Stimulated activated CD4-positive, alpha-beta T cell treated with anti-CD3 and anti-CD28 coated beads, Interleukin-1b, Interleukin-23, amount 100 ng/mL, for 4 hours (primary cell): ENCODE results near the gene NR4A3.
"Not testable (repeated sequence)": the region's sequence is repeated elsewhere in the genome, so short reads cannot be mapped to it uniquely, and the experiment has no call there.

Experiments
- DNase-seq, 2 donors: peaks; one replicate each; pipeline ENCODE4 v3.0.0-alpha.2; 2020; ENCODE audit warnings: low read depth in 2 of 2

The NR4A3 gene

GRCh38 chr9:99821396-99822108, at the start of gene NR4A3:
TSS of gene NR4A3 (plus strand) at chr9:99821885. CDS start at chr9:99828043, 6,158 bp downstream.
- DNase-seq = peak; percentile 63 to 75

- no peak for DNase-seq
Measured at GRCh38 chr9:99773468-99774138, 48.1 kb upstream of the NR4A3 start.

GRCh38 chr9:99778308-99778707, 43.4 kb upstream of the NR4A3 start:
- no peak for DNase-seq

GRCh38 chr9:99778836-99779235, 42.8 kb upstream of the NR4A3 start:
- no peak for DNase-seq

- DNase-seq = no peak
Measured at GRCh38 chr9:99779277-99779676, 42.4 kb upstream of the NR4A3 start.

- DNase-seq = not testable (repeated sequence)
Measured at GRCh38 chr9:99782349-99782748, 39.3 kb upstream of the NR4A3 start.

- DNase-seq = no peak
Measured at GRCh38 chr9:99782962-99783718, 38.5 kb upstream of the NR4A3 start.

GRCh38 chr9:99783799-99784198, 37.9 kb upstream of the NR4A3 start:
- no peak for DNase-seq

GRCh38 chr9:99785010-99785590, 36.6 kb upstream of the NR4A3 start:
- DNase-seq = no peak

GRCh38 chr9:99787556-99787955, 34.1 kb upstream of the NR4A3 start:
- no peak for DNase-seq

GRCh38 chr9:99793528-99793927, 28.2 kb upstream of the NR4A3 start:
- no peak for DNase-seq

GRCh38 chr9:99796231-99796630, 25.5 kb upstream of the NR4A3 start:
- no peak for DNase-seq

GRCh38 chr9:99801775-99802174, 19.9 kb upstream of the NR4A3 start:
- no peak for DNase-seq

GRCh38 chr9:99803694-99804093, 18.0 kb upstream of the NR4A3 start:
- no peak for DNase-seq

GRCh38 chr9:99807276-99807852, 14.3 kb upstream of the NR4A3 start:
- DNase-seq = peak; percentile 39 to 66

GRCh38 chr9:99807956-99808355, 13.7 kb upstream of the NR4A3 start:
- DNase-seq = no peak

- DNase-seq = no peak
Measured at GRCh38 chr9:99808454-99808853, 13.2 kb upstream of the NR4A3 start.

GRCh38 chr9:99809586-99810319, 11.9 kb upstream of the NR4A3 start:
- DNase-seq = no peak

- DNase-seq = no peak
Measured at GRCh38 chr9:99811172-99811571, 10.5 kb upstream of the NR4A3 start.

GRCh38 chr9:99811598-99812383, 9.9 kb upstream of the NR4A3 start:
- DNase-seq = no peak
